Fibroblast of skin of left biceps (primary cell): ENCODE results near the gene WDCP.
"Not testable (repeated sequence)": the region's sequence is repeated elsewhere in the genome, so short reads cannot be mapped to it uniquely, and the experiment has no call there.

Source experiments
- DNase-seq, 2 experiments: peaks; one replicate each; pipeline ENCODE4 v3.0.0-alpha.2; 2013; ENCODE audit warnings: low read depth in 2 of 2

Gene WDCP

GRCh38 chr2:24022324-24022974 is 24.7 kb downstream of the WDCP start:
- DNase-seq, result no peak

GRCh38 chr2:24021122-24021998 is 25.8 kb downstream of the WDCP start:
- DNase-seq, result no peak

GRCh38 chr2:24020244-24020643 is 26.9 kb downstream of the WDCP start:
- DNase-seq, result no peak

- DNase-seq, result no peak
These were observed 27.5 kb downstream of the WDCP start for GRCh38 chr2:24019729-24020128.

GRCh38 chr2:24018241-24018640 is 28.9 kb downstream of the WDCP start:
- DNase-seq, result no peak

- no peak for DNase-seq
These were observed 29.5 kb downstream of the WDCP start for GRCh38 chr2:24017711-24018110.

GRCh38 chr2:24016853-24017703 is 30.1 kb downstream of the WDCP start:
- no peak for DNase-seq

GRCh38 chr2:24016376-24016761 is 30.8 kb downstream of the WDCP start:
- no peak for DNase-seq

GRCh38 chr2:24015562-24016375 is 31.4 kb downstream of the WDCP start:
- DNase-seq, result peak; percentile 3 to 6

GRCh38 chr2:24014902-24015301 is 32.3 kb downstream of the WDCP start:
- DNase-seq, result not testable (repeated sequence)

GRCh38 chr2:24012521-24013188 is 34.5 kb downstream of the WDCP start:
- no peak for DNase-seq

GRCh38 chr2:24011250-24012104 is 35.7 kb downstream of the WDCP start:
- no peak for DNase-seq

- DNase-seq, result no peak
These were observed 36.5 kb downstream of the WDCP start for GRCh38 chr2:24010477-24011249.

- DNase-seq, result no peak
These were observed 37.3 kb downstream of the WDCP start, which contains the start of gene MFSD2B for GRCh38 chr2:24009680-24010476. TSS of gene MFSD2B (plus strand) at chr2:24010085. CDS start at chr2:24010097, 12 bp downstream.

- no peak for DNase-seq
These were observed 37.9 kb downstream of the WDCP start for GRCh38 chr2:24009367-24009679.

GRCh38 chr2:24008672-24009366 is 38.4 kb downstream of the WDCP start:
- DNase-seq, result no peak

- DNase-seq, result no peak
These were observed 39.5 kb downstream of the WDCP start for GRCh38 chr2:24007693-24008092.

GRCh38 chr2:23994567-23994966 is 52.6 kb downstream of the WDCP start:
- no peak for DNase-seq
